ENCODE data around the gene SHCBP1.

Gene SHCBP1

DNA sequence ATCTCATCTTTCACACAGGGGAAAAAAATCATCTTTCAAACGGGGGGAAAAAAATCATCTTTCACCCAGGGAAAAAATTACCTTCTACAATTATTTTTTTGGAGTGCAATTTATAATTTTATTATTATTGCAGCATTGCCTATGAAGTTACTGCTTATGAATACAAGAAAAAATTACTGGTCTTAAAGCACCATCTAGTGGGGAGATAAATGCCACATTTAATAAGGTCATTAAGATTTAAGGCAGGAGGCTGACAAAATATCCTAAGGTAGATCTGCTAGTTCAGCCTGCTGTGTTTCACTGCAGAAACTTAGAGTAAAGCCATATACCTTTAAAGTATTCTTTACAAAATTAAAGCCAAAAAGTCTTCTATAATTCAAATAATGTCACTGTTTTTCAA is 13.7 kb downstream of the SHCBP1 start:
- Histone ChIP-seq H3K27ac (ENCODE audit: low read depth, low read length) (no peak overlapping the region), H3F3A (ENCODE audit: insufficient read depth) (no peaks in the 10 kb centered on the region; the same call in 1 of the 2 replicates), H2AFZ (ENCODE audit: low read depth, low read length, severe bottlenecking) (no peak overlapping the region), H3K79me2 (ENCODE audit: insufficient read depth, low read length) (peaks cover 15% of the 10 kb centered on the region), H3K36me3 (ENCODE audit: low read length) (peaks cover 39% of the 10 kb centered on the region), H3K9me3 (ENCODE audit: insufficient read depth, low read length) (no peaks in the 10 kb centered on the region), H3K27me3 (ENCODE audit: low read length) (no peaks in the 10 kb centered on the region), H3K4me3 (ENCODE audit: insufficient read depth, low read length, poor library complexity, severe bottlenecking) (no peak overlapping the region), H3K9me2 (replicated peaks; ENCODE audit: insufficient read depth, low read length) (no peaks in the 10 kb centered on the region), H4K20me1 (ENCODE audit: low read depth, low read length) (no peaks in the 10 kb centered on the region), H3K4me2 (ENCODE audit: low read depth, low read length, poor library complexity, severe bottlenecking) (no peak overlapping the region), H3K9ac (ENCODE audit: low read length) (no peak overlapping the region)
- TF ChIP-seq, protein P1, sequence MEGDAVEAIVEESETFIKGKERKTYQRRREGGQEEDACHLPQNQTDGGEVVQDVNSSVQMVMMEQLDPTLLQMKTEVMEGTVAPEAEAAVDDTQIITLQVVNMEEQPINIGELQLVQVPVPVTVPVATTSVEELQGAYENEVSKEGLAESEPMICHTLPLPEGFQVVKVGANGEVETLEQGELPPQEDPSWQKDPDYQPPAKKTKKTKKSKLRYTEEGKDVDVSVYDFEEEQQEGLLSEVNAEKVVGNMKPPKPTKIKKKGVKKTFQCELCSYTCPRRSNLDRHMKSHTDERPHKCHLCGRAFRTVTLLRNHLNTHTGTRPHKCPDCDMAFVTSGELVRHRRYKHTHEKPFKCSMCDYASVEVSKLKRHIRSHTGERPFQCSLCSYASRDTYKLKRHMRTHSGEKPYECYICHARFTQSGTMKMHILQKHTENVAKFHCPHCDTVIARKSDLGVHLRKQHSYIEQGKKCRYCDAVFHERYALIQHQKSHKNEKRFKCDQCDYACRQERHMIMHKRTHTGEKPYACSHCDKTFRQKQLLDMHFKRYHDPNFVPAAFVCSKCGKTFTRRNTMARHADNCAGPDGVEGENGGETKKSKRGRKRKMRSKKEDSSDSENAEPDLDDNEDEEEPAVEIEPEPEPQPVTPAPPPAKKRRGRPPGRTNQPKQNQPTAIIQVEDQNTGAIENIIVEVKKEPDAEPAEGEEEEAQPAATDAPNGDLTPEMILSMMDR (IDR thresholded peaks at IDR 0.05; ENCODE audit: insufficient read depth, low read length, poor library complexity, severe bottlenecking): no peak
- TF ChIP-seq EZH2phosphoT487 (conservative IDR thresholded peaks at IDR 0.05; ENCODE audit: low read length): no peak

DNA sequence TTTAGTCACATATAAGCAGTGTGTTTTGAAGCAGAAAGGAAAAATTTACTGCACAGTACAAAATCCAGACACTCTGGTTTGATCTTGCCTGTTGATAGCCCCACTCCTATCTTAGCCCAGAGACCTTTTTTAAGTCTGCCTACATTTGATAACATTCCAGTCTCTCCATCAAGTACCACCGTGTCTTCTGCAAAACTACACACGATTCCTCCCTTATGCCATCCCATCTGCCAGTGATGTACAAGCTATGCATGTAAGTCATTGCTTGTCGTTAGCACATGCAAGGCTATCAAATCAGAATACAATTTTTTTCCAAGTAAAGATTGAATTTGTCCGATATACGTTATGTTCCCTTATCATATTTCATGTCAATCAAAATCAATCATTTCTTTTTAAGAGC is 14.9 kb downstream of the SHCBP1 start:
- no peaks in the 10 kb centered on the region; the same call in 1 of the 2 replicates for H3F3A ChIP-seq (ENCODE audit: insufficient read depth)
- H3K36me3 ChIP-seq (ENCODE audit: low read length): peaks cover 43% of the 10 kb centered on the region
- H3K9ac ChIP-seq (ENCODE audit: low read length): no peak overlapping the region
- no peaks in the 10 kb centered on the region for H4K20me1 ChIP-seq (ENCODE audit: low read depth, low read length)
- no peak overlapping the region for H2AFZ ChIP-seq (ENCODE audit: low read depth, low read length, severe bottlenecking)
- H3K4me3 ChIP-seq (ENCODE audit: insufficient read depth, low read length, poor library complexity, severe bottlenecking): no peak overlapping the region
- no peaks in the 10 kb centered on the region for H3K9me2 ChIP-seq (replicated peaks; ENCODE audit: insufficient read depth, low read length)
- H3K79me2 ChIP-seq (ENCODE audit: insufficient read depth, low read length): peaks cover 4% of the 10 kb centered on the region; the same call in 1 of the 2 replicates
- H3K27ac ChIP-seq (ENCODE audit: low read depth, low read length): no peak overlapping the region
- H3K9me3 ChIP-seq (ENCODE audit: insufficient read depth, low read length): no peaks in the 10 kb centered on the region
- H3K4me2 ChIP-seq (ENCODE audit: low read depth, low read length, poor library complexity, severe bottlenecking): no peak overlapping the region
- H3K27me3 ChIP-seq (ENCODE audit: low read length): no peaks in the 10 kb centered on the region
- no peak for TF ChIP-seq EZH2phosphoT487 (conservative IDR thresholded peaks at IDR 0.05; ENCODE audit: low read length)
- TF ChIP-seq, protein P1 (IDR thresholded peaks at IDR 0.05; ENCODE audit: insufficient read depth, low read length, poor library complexity, severe bottlenecking): no peak

DNA sequence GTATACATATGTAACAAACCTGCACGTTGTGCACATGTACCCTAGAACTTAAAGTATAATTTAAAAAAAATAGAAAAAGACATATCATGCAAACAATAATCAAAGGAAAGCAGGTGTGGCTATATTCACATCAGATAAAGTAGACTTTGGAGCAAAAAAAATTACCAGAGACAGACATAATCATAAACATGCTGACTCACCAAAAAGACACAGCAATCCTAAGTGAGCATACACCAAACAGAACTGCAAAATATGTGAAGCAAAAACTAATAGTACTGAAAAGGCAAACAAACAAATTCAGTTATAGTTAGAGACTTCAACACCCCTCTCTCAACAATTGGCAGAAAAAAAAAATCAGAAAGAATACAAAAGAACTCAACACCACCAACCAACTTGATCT is 29.9 kb downstream of the SHCBP1 start:
- Histone ChIP-seq H4K20me1 (ENCODE audit: low read depth, low read length) (0 out of 2 replicates have a peak, but pooled peaks cover 3% of the 10 kb centered on the region), H3K4me2 (ENCODE audit: low read depth, low read length, poor library complexity, severe bottlenecking) (no peak overlapping the region), H3K9me3 (ENCODE audit: insufficient read depth, low read length) (0 out of 2 replicates have a peak, but pooled peaks cover 5% of the 10 kb centered on the region), H3K4me3 (ENCODE audit: insufficient read depth, low read length, poor library complexity, severe bottlenecking) (no peak overlapping the region), H3K9ac (ENCODE audit: low read length) (no peak overlapping the region), H3K79me2 (ENCODE audit: insufficient read depth, low read length) (peaks cover 56% of the 10 kb centered on the region), H3K27ac (ENCODE audit: low read depth, low read length) (no peak overlapping the region), H3F3A (ENCODE audit: insufficient read depth) (no peaks in the 10 kb centered on the region; the same call in 1 of the 2 replicates), H2AFZ (ENCODE audit: low read depth, low read length, severe bottlenecking) (no peak overlapping the region), H3K36me3 (ENCODE audit: low read length) (peaks cover 56% of the 10 kb centered on the region), H3K9me2 (replicated peaks; ENCODE audit: insufficient read depth, low read length) (no peaks in the 10 kb centered on the region), H3K27me3 (ENCODE audit: low read length) (no peaks in the 10 kb centered on the region)
- TF ChIP-seq EZH2phosphoT487 (conservative IDR thresholded peaks at IDR 0.05; ENCODE audit: low read length): no peak
- TF ChIP-seq, protein P1 (IDR thresholded peaks at IDR 0.05; ENCODE audit: insufficient read depth, low read length, poor library complexity, severe bottlenecking): no peak
